A549 (cell line): Measurements from ENCODE around the gene BNIP5.

ENCODE experiments used
- CTCF ChIP-seq: fragments of >200 bp; sonication (Bioruptor Twin); formaldehyde crosslinking; IDR thresholded peaks from 3 replicates; pipeline ENCODE4 v1.5.1; 2016
- EP300 ChIP-seq, 2 experiments: fragments of >200 bp; sonication (Bioruptor Twin); formaldehyde crosslinking; IDR thresholded peaks; 2 replicates in 1 of 2; 3 replicates in 1 of 2; pipeline ENCODE4 v1.6.1; 2016 to 2017
- MAFK ChIP-seq: fragments of 450-650 bp; IDR thresholded peaks from 2 replicates; pipeline ENCODE4 v1.6.1; 2014; ENCODE audit not compliant: partially characterized antibody
- NFE2L2 ChIP-seq: fragments of 150-350 bp; conservative IDR thresholded peaks from 2 replicates; pipeline ENCODE4 v1.6.1; 2014; ENCODE audit warnings: low read length
- POLR2A ChIP-seq: IDR thresholded peaks from 2 replicates; pipeline ENCODE4 v1.6.1; 2012; ENCODE audit warnings: mild to moderate bottlenecking, low read length
- RAD21 ChIP-seq, 2 experiments: fragments of >200 bp in 1 of 2; sonication (Bioruptor Twin) in 1 of 2; formaldehyde crosslinking in 1 of 2; IDR thresholded peaks in 1 of 2; conservative IDR thresholded peaks in 1 of 2; 2 replicates in 1 of 2; 3 replicates in 1 of 2; pipeline ENCODE4 v1.6.1; 2012 to 2018; ENCODE audit warnings: inconsistent platforms in 1 of 2

- TF ChIP-seq POLR2A (no peak), CTCF (no peak), RAD21 (conservative IDR thresholded peaks at IDR 0.05 in 1 of 2, IDR thresholded peaks at IDR 0.05 in 1 of 2) (no peak), EP300 (IDR thresholded peaks at IDR 0.05) (no peak), NFE2L2 (no peak), MAFK (no peak)
These were observed 19.1 kb upstream of the BNIP5 start for GRCh38 chr6:36355819-36356218.
